ENCODE results near the gene RTN4R.
A peak's percentile ranks its signal among the peaks of the same experiment; 100 is the strongest.
"Not testable (repeated sequence)": the region's sequence is repeated elsewhere in the genome, so short reads cannot be mapped to it uniquely, and the experiment has no call there.

The RTN4R gene

DNA sequence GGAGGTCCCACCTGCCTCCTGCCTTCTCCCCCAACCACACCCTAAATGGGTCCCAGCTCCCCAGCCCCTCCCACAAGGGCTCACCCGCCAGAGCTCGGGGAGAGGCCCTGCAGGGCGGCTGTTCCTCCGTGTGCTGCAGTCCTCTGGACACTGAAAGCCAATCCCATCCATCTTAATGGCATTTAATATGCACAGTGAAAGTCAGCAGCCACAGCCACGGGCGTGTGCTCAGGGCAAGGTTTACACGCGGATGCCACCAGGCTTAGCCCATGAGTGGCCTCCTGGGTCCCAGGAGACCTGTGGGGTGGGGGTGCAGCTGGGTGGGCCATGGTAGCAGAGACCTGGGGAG lies 18.2 kb upstream of the RTN4R start:
- not testable (repeated sequence) for DNase-seq

DNA sequence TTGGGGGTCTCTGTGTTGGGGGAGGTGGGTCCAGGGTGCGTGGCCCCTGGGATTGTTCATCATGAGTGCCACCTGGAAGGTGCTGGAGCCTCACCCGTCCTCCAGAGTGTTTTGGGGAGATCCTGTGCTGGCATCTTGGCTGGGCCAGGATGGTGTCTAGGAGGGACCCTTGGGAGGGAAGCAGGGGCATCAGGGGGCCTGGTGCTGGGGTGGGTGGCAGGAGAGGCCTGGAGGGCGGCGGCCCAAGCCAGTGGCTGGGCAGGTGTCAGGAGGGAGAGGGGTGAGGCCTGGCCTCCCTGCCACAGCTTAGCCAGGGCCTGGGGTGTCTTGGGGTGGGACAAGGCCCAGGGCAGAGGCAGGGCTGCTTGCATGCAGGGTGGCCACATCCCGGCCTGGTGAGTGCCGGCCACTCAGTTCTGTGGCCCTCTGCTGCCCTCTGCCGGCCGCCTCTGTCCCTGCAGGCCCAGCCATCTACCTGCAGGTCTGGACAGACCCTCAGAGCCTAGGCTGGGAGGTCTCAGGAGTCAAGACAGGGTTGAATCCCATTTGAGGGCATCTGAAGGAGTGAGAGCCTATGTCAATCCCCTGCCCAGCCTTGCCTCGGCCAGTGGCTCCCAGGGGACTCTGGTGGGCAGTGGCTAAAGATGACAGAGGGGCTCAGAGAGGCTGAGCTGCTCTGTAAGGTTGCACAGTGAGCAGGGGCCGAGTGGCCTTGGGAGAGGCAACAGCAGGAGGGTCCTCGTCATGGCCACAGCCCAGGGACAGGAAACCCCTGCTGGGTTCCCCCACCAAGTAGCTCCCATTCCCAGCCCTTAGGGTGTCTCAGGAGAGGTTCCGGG lies 17.6 kb upstream of the RTN4R start:
- not testable (repeated sequence) for DNase-seq

DNA sequence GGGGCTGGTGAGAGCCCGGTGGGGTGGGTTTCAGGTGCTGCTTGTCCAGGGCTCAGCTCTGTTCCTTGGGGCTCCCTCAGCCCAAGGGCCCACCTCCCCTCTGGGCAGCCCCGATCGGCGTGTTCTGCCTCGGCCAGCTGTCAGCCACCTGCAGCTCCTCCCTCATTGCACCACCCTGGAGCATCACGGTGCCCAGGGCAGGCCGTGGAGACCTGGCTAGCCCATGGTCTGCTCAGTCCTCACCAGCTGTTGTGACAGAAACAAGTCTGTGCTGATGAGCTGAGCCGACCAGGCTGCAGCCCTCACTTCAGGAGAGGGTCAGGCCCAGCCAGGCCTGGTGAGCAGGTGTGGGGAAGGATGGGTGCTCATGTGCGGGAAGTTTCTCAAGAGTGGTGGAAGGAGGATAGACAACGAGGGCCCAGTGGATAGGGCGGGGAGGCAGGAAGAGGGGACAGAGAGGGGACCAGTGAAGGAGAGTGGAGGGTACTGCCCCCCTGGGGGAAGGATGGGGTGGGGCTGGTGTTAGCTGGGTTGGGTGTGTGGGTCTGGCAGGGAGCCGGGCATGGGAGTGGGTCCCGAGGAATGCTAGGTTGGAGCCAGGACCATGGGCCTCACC lies 16.5 kb upstream of the RTN4R start:
- DNase-seq: no peak

DNA sequence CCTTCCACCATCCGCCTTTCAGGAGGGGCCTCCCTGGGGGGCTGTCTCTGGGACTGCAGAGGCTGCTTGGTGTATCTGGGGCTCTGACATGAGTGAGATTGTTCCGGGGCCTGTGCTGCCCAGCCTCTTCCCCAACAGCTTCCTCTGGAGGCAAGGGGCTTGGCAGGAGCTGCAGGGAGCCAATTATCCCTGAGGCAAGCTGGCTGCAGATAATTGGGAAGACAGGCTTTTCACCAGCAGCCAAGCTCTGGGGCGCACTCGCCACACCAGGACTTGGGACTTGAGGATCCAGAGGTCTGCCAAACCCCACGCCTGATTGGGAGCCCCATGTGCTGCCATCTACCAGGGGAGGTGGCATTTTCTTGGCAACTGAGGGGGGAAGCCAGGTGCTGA lies 15.6 kb upstream of the RTN4R start:
- no peak for DNase-seq

DNA sequence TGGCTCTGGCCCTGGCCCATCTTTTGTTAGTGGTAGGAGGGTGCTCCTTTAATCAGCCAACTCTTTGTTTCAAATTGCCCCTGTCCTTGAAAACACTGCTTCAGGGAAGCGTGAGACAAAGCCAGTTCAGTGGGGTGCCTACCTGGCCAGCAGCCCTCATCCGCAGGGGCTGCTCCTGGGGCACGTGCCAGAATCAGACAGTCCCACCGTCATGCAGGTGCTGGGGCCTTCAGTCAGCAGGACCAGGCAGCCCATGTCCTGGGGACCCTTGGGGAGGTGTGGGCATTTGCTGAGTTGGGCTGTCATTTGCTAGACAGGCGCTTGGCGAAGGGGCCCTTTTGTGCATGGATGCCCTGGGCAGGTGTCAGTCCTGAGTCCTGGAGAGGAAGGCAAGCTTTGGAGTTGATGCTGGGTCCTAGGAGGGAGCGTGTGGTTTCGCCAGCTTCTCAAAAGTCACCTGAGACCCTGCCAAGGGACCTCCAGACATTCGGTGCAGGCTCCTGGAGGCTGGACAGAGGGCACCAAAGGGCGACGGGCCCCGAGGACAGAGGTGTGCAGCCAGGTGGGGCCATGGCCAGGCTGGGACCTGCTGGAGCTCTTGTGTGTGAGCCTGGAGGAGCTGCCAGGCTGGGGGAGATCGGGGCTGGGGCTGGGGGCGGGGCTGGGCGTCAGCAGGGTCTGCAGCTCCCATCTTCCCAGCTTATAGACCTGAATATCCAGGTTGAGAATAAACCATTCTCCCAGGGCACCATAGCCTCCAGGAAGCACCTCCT lies 15.0 kb upstream of the RTN4R start:
- no peak for DNase-seq

DNA sequence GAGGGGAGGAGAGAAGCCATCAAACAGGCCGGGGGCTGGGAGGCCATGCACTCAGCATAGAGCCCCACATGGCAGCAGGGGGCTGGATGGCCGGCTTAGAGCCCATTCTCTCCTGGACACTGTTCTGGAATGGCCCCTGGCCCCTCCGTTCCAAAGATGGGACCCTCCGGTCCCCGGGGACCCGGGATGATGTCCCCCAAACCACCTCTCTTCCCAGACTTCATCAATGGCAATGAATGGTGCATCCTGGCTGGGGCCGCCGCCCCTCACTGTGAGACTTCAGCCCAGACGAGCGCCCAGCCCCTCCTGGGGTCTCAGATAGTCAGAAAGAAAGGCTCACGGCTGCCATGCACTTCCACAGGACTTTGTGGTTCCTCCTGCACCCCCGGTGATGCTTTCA lies 13.8 kb upstream of the RTN4R start:
- DNase-seq: no peak

DNA sequence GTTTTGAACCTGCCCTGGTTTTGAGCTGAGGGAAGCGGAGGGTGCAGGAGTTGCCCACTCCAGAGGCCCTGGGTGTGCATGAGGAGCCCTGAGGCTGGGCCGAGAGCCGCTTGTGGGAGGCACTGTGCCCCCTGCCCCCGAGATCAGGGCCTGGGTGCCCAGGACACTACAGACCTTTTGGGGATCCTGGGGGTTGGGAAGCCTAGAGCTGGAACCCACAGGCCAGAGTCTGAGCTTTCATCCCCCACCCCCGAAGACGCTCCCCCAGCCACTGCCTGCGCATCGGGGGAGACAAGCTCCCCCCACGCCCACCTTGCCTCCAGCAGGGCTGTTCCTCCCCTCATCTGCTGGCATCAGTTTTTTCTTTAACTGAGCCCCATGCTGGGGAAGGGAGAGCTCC lies 13.4 kb upstream of the RTN4R start:
- DNase-seq: not testable (repeated sequence)

DNA sequence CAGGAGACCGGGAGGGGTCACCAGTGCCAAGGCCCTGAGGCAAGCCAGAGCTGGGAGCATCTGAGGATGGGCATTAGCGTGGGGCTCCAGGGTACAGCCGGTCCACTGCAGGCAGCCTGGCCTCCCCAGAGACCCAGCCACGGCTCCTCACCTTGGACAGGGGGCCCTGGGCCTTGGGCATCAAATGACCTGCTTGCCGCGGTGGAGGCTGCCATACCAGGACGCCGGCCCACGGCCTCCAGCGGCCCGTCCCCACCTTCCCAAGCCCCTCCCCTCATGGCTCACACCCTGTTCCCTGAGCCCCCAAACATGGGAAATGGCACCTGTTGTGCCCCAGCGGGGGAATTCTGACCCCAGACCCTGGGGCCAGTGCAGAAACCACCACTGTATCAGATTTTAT lies 12.7 kb upstream of the RTN4R start:
- no peak for DNase-seq

DNA sequence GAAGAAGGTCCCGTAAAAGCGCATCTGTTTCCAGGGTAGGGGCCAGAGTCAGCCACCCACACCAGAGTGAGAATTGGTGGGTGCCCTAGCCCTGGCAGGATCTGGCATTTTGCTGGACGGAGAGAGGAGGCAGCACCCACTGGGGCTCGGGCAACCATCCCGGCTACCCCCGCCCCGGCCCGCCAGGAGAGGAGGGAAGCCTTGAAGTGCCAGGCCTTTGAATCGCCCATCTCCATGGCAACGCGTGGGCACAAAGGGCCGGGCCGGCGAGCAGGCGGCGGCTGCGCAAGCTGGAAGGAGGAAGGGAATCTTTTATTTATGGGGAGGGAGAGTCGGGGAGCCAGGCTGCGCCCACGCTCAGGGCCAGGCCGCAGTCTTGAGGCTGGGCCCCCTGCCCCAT lies 12.0 kb upstream of the RTN4R start:
- peak; percentile 18 for DNase-seq

DNA sequence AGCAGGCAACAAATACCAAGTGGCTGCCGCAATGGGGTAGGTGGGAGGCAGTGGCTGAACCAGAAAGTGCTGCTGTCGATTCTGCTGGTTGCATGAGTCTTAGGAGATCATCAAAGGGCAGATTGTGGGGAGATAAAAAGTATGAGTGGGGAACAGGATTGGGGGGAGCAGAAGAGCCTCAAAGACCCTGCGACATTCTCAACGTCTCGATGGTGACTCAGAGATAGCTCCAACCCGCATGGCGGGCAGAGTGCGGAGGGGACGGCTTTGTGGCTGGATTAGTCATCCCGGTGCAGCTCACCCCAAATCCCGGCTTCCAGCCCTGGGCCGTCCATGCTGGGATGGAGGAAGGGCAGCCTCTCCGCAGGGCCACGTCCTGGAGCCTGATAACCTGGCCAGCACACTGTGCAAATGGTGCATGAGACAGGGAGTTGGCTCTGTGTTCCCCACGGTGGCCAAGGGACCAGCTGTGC lies 11.6 kb upstream of the RTN4R start:
- DNase-seq: no peak

DNA sequence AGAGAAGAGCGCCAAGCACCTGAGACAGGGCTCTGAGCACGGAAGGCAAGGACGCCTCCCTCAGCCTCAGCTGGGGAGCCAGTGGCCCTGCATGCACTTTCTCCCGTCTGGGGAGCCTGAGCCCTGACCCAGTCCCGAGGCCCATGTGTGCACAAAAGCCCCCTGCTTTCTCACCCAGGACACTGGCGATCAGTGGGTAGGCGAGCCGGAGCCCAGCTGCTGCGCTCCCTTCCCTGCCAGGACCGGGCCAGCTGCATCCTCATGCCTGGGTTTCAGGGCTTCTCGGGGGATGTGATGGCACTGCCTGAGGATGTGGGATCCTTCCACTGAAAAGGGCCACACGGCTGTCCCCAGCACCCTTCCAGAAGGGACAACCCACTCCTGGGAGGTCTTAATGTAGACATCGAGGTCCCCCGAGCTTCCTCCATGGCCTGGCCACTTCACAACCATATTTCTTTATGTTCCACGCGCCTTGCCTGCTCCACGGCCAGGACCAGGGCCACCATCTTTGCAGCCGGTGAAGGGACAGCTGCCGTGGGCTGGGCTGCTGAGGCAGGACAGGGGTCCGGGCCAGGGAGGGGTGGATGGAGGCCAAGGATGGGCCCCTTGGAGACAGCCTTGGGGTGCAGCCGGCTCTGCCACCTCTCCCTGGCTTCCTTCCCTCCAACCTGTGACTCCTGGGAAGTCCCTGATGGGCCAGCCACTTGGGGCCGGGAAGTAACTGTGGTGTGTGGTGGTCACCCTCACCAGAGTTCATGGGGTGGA lies 10.8 kb upstream of the RTN4R start:
- not testable (repeated sequence) for DNase-seq

DNA sequence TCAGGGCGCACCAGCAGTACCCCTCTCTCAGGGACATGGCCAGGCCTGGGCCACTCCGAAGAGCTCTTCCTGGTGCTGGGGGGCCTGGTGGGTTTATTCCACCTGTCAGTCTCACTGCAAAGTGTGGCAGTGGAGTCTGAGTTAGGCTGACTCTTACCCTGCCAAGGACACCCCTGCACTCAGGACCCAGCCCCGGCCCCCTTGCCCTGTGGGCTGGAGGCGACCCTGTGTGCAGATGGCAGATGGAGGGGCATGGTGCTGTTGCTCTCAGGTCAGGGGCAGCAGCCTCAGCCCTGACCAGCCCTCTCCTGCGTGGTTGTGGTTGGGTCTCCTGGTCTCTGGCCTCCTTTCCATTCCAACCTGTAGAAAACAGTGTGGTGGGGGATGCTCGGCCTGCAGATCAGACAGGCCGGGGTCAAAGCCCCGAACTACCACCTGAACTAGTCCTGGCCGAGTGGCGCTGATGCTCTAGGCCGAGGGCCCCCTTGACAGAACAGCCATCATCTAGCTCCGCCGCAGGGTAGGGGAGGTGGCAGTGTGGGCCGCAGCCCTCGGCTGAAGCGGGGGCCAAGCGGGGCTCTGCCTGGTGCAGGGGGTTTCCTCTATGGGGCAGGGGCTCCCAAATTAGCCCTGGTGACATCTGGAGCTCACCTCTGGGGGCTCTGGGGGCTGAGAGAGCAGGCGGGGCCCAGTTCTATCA lies 10.0 kb upstream of the RTN4R start:
- not testable (repeated sequence) for DNase-seq

DNA sequence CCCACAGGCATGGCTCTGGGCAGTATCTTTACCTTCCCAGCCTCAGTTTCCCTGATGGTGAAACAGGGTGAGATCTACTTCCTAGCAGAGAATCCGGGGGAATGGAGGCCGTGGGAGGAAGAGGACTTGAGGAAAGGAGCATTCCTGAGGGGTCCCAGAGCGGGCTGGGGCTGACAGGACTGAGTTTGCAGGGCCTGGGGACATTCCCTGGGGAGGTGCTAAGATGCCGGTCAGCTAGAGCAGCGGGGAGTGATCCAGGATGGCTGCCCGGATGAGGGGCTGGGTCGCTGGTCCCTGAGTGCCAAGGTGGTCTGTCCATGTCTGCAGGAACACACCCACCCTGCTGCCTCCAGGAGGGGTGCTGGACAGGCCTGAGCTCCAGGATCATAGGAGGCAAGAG lies 8.3 kb upstream of the RTN4R start:
- DNase-seq: no peak

DNA sequence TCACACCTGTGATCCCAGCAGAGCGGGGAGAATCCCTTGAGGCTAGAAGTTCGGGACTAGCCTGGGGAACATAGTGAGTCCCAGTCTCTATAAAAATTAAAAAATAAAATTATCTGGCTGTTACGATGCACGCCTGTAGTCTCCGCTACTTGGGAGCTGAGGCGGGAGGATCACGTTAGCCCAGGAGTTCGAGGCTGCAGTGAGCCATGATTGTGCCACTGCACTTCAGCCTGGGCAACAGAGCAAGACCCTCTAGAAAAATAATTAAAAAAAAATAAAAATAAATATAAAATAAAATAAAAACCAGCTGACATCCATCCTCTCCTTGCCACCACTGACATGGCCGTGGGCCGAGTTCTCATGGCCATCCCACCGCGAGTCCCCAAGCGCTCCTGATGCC lies 7.7 kb upstream of the RTN4R start:
- no peak for DNase-seq

DNA sequence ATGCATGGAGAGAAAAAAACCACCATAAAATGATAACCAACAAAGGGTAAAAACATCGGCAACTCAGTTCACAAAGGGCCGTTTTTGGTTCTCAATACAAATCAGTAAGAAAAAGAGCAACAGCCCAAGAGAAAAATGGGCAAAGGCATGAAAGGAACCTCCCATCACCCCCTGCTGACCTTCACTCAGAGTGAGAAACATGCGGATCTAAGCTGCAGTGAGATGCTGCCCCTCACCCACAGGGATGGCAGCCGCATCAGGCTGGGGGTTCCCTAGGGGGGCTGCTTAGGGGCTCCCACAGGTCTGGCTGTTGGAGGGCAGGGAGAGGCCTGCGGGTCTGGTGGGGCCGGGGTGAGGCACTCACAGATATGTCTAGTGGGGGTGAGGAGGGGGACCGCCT lies 7.2 kb upstream of the RTN4R start:
- not testable (repeated sequence) for DNase-seq

DNA sequence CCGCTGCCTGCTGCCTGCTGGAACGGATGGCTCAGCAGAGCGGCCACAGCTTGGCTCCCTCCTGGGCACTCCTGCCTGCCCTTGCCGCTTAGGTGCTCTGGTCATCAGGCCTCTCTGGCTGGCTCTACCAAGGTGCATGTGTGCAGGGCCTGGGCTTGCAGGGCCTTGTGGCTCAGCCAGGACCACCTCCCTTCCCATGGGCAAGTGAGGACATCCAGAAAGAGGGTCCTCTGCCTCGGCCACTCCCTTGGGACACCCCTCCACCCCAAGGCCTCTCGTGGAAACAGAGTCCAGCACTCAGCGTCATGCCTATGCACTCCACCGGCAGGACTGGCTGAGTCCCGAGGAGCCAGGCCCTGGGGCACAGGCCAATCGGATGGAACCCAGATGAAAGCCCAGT lies 6.3 kb upstream of the RTN4R start:
- not testable (repeated sequence) for DNase-seq

DNA sequence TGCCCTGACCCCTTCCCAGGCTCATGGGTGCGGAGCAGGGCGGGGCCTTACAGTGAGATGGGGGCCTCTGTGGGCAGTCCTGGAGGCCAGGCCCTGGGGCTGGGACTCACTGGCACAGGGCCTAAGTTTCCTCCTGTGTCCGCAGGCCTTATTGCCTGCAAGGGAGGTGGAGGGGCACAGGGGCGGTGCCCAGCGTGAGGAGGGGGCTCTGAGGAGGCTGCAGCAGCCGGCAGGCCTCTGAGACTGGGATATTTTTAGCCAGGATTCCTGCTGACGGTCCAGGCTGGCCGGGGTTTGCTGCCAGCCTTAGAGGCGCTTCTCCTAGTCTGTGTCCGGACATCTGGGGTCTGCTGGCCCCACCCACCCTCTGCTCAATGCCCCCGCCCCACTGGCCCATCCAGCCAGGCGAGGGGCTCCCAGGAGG lies 5.7 kb upstream of the RTN4R start:
- no peak for DNase-seq

DNA sequence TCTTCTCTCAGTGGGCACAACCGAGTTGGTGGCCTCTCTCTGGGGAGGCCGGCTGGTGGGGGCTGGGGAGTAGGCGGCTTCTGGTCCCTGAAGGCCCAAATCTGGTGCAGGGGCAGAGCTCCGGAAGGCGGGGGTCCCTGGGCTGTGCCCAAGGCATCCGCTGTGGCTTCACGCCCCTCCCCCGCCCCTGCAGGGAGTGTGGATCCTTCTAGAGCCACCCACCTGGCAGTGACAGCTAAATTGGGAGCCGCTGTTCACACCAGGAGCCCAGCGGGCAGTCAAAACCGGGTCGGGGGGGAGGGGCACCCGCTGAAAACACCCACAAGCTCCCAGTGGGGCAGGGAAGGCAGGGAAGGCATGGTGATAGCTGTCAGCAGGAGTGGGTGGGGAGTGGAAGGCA lies 4.6 kb upstream of the RTN4R start:
- DNase-seq: no peak

DNA sequence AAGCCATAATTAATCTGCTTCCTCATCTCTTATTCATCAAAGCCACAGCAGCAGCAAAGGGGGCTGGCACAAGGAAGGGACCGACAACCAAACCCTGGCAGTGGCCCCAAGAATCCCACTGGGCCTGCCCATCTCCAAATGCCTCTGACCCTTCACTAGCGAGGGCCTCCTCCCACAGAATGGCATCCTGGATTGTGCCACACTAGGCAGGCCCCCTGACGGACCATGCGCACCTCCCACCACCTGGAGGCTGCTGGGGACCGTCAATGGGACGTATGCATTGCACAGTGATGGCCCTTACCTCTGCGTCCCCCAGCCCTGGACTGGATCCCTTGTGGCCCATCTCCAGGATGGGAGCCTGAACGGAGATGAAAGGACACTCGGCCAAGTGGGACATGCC lies 4.1 kb upstream of the RTN4R start:
- no peak for DNase-seq

DNA sequence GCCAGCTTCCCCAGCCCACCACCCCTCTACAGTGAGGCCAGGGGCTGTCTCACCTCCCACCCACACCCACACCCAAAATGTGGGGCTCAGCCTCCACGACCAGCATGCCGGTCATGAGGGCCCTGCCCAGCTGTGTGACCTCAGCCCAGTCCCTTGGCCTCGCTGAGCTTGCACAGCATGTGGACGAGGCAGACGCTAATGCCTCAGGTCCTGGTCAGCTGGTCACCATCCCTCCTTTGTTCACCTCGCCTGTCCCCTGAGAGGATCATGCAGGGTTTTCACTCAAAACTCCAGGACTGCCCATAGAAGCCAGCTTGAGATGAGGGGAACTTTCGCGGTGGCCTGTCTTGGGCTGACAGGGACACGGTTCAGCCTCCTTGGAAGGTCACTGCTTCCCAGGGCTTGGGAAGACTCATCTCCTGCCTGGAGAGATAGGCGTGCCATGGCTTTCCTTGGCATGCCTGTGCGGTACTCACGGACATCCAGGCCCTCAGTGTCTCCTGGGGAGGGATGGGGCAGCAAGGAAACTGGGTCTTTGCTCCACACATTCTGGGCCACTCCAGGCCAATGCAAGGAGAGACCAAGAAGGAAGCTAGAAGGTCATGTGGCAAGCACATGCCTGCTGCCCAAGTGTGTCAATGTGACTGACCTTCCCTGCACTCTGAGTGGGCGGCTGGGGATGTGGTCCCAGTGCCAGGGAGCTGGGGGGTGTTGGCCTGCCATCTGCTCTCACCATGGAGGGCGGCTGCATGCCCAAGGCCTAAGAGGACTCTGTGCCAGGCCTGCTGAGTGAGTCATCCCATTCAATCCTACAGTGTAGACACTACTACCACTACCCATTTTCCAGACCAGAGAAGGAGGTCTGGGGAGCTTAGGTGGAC lies 3.2 kb upstream of the RTN4R start:
- DNase-seq: no peak
